Measurements from ENCODE around the gene RFPL3. TPM values are rescaled to one million over a fixed set of nuclear protein-coding genes. Genes with fewer than 3 reads are reported as not detected.

RFPL3 gene
- polyA plus RNA-seq, 1 donor from 2014 or later: not detected

GRCh38 chr22:32309585-32310251, 47.9 kb upstream of the RFPL3 start:
- Histone ChIP-seq H3K4me3 (ENCODE audit: low read length) (no peak overlapping the region), H2AFZ (ENCODE audit: low read depth, low read length) (no peak overlapping the region), H3K27me3 (ENCODE audit: insufficient read depth, low read depth, low read length) (no peaks in the 10 kb centered on the region), H3K27ac (ENCODE audit: low read length) (no peak overlapping the region), H3K4me2 (ENCODE audit: low read length) (no peak overlapping the region), H3K79me2 (replicated peaks; ENCODE audit: insufficient read depth, low read length) (no peaks in the 10 kb centered on the region), H3K9me3 (ENCODE audit: low read length) (no peaks in the 10 kb centered on the region), H4K20me1 (ENCODE audit: insufficient read depth) (no peaks in the 10 kb centered on the region), H3K9ac (ENCODE audit: low read length) (no peak overlapping the region), H3K36me3 (ENCODE audit: insufficient read depth, low read length) (no peaks in the 10 kb centered on the region), H3F3A (ENCODE audit: insufficient read depth, low read length, poor library complexity, severe bottlenecking) (no peaks in the 10 kb centered on the region), H3K9me2 (ENCODE audit: insufficient read depth, low read length) (no peaks in the 10 kb centered on the region)
- no peak for TF ChIP-seq RAD21 (conservative IDR thresholded peaks at IDR 0.05)
- no peak for TF ChIP-seq EP300 (conservative IDR thresholded peaks at IDR 0.05; ENCODE audit: poor library complexity, severe bottlenecking)
- TF ChIP-seq TAF1 (IDR thresholded peaks at IDR 0.05; ENCODE audit: low read depth): no peak
- TF ChIP-seq CTCF (IDR thresholded peaks at IDR 0.05; ENCODE audit: poor library complexity, severe bottlenecking): no peak

- H3F3A ChIP-seq (ENCODE audit: insufficient read depth, low read length, poor library complexity, severe bottlenecking): no peaks in the 10 kb centered on the region
- no peak overlapping the region for H3K27ac ChIP-seq (ENCODE audit: low read length)
- no peak overlapping the region for H3K9ac ChIP-seq (ENCODE audit: low read length)
- no peaks in the 10 kb centered on the region for H4K20me1 ChIP-seq (ENCODE audit: insufficient read depth)
- H3K36me3 ChIP-seq (ENCODE audit: insufficient read depth, low read length): no peaks in the 10 kb centered on the region
- TF ChIP-seq EP300 (conservative IDR thresholded peaks at IDR 0.05; ENCODE audit: poor library complexity, severe bottlenecking) (no peak), REST (IDR thresholded peaks at IDR 0.05; ENCODE audit: borderline replicate concordance) (no peak), CTCF (IDR thresholded peaks at IDR 0.05; ENCODE audit: poor library complexity, severe bottlenecking) (no peak), POLR2AphosphoS5 (IDR thresholded peaks at IDR 0.05) (no peak), EZH2 (IDR thresholded peaks at IDR 0.05; ENCODE audit: borderline replicate concordance, insufficient read depth, low read length, poor library complexity, severe bottlenecking) (no peak), RAD21 (conservative IDR thresholded peaks at IDR 0.05) (no peak), SMC3 (conservative IDR thresholded peaks at IDR 0.05; ENCODE audit: poor library complexity) (no peak), MXI1 (conservative IDR thresholded peaks at IDR 0.05; ENCODE audit: poor library complexity, severe bottlenecking) (no peak), TAF1 (IDR thresholded peaks at IDR 0.05; ENCODE audit: low read depth) (no peak)
- no peak overlapping the region for H3K4me3 ChIP-seq (ENCODE audit: low read length)
- H3K27me3 ChIP-seq (ENCODE audit: insufficient read depth, low read depth, low read length): no peaks in the 10 kb centered on the region
- H3K4me2 ChIP-seq (ENCODE audit: low read length): no peak overlapping the region
- H3K9me3 ChIP-seq (ENCODE audit: low read length): no peaks in the 10 kb centered on the region
- H2AFZ ChIP-seq (ENCODE audit: low read depth, low read length): no peak overlapping the region
- no peaks in the 10 kb centered on the region for H3K9me2 ChIP-seq (ENCODE audit: insufficient read depth, low read length)
- H3K79me2 ChIP-seq (replicated peaks; ENCODE audit: insufficient read depth, low read length): no peaks in the 10 kb centered on the region
Observed at GRCh38 chr22:32310777-32311176, 46.9 kb upstream of the RFPL3 start.
